Activated B cell treated with CpG ODN at 0.5 μM for 24 hours (primary cell): ENCODE results near the gene UQCRQ. TPM values are rescaled to one million over a fixed set of nuclear protein-coding genes. Genes with fewer than 3 reads are reported as not detected.

ENCODE experiments used
- ATAC-seq: fragments of 200-7000 bp; cut with Tn5 transposase; one replicate; pipeline ENCODE4 v1.10.0; 2021; ENCODE audit warnings: low read depth, mild to moderate bottlenecking, moderate library complexity
- CTCF ChIA-PET: fragments of 350-600 bp; sonication (Branson Sonifier 250); formaldehyde crosslinking; loops from one replicate; lab custom pipeline; 2021; ENCODE audit warnings: antibody characterized with exemption; lab: Charles Lee
- POLR2A ChIA-PET: fragments of 350-600 bp; sonication (Branson Sonifier 250); formaldehyde crosslinking; loops from one replicate; lab custom pipeline; 2021; ENCODE audit warnings: antibody characterized with exemption; lab: Charles Lee
- DNase-seq: peaks from one replicate; pipeline ENCODE4 v3.0.0; 2022
- H3K27ac Mint-ChIP-seq: one replicate; pipeline ENCODE4 v1.8.0; 2020; ENCODE audit warnings: mixed read lengths
- H3K27me3 Mint-ChIP-seq: one replicate; pipeline ENCODE4 v1.8.0; 2021; ENCODE audit warnings: mixed read lengths
- H3K36me3 Mint-ChIP-seq: one replicate; pipeline ENCODE4 v1.8.0; 2021; ENCODE audit warnings: low read depth, mixed read lengths
- H3K4me1 Mint-ChIP-seq: one replicate; pipeline ENCODE4 v1.8.0; 2021; ENCODE audit warnings: mixed read lengths
- H3K4me3 Mint-ChIP-seq: one replicate; pipeline ENCODE4 v1.8.0; 2020; ENCODE audit warnings: mild to moderate bottlenecking, mixed read lengths
- H3K9me3 Mint-ChIP-seq: one replicate; pipeline ENCODE4 v1.8.0; 2020; ENCODE audit warnings: mixed read lengths
- intact Hi-C: fragments of 100-400 bp; cut with micrococcal nuclease; formaldehyde crosslinking; loops from one replicate; pipeline ENCODE4 v1.15.1; 2024
- total RNA-seq: library from RNA; stranded (reverse); gene quantifications from 2 replicates; pipeline ENCODE4 v1.2.3, GENCODE V29; 2022
- TF ChIP-seq, protein P1 (sequence below): fragments of 200-600 bp; IDR thresholded peaks from one replicate; pipeline ENCODE4 v1.8.0; 2022; ENCODE audit warnings: antibody characterized with exemption, mild to moderate bottlenecking

UQCRQ gene
- total RNA-seq, 1 donor from 2014 or later: 197 TPM

DNA sequence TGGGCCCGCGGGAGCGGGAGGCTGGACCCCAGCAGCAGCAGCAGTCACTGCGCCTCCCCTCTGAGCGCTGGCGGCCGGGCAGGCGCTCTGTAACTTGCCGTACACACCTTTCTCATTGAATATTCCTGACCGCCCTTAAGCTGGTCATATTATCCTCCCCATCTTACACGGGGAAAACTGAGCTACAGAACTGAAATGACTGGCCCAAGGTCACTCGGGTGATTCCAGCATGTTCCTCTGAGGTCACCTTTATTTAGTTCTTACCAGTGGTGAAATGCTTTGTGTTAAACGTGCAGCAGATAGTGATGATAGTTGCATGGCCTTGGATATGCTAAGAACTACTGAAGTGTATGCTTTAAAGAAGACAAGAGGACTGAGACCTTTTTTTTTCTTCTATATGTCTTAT lies 607 bp downstream of the UQCRQ start:
- H3K4me1 Mint-ChIP-seq: peaks cover 25% of the 10 kb centered on the region
- TF ChIP-seq, protein P1, sequence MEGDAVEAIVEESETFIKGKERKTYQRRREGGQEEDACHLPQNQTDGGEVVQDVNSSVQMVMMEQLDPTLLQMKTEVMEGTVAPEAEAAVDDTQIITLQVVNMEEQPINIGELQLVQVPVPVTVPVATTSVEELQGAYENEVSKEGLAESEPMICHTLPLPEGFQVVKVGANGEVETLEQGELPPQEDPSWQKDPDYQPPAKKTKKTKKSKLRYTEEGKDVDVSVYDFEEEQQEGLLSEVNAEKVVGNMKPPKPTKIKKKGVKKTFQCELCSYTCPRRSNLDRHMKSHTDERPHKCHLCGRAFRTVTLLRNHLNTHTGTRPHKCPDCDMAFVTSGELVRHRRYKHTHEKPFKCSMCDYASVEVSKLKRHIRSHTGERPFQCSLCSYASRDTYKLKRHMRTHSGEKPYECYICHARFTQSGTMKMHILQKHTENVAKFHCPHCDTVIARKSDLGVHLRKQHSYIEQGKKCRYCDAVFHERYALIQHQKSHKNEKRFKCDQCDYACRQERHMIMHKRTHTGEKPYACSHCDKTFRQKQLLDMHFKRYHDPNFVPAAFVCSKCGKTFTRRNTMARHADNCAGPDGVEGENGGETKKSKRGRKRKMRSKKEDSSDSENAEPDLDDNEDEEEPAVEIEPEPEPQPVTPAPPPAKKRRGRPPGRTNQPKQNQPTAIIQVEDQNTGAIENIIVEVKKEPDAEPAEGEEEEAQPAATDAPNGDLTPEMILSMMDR: no peak

DNA sequence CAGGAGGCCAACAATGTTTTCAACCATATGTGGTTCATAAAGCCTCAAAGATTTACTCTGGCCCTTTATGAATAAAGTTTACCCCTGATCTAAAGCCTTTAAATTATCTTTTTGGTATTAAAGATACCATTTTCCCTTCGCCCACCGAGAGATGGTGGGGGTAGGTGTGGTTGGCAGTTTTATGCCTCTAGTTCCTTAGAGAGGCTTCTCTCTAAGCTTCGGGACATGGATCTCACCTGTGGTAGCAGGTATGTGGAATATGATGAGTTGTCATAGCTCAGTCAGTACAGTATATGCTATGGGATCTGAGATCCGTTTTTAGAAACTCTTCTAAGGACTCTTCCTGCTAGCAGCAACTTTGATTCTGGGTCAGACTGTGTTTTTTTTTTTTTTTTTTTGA lies 2.3 kb downstream of the UQCRQ start:
- Mint-ChIP-seq H3K27ac (no peak overlapping the region), H3K27me3 (no peaks in the 10 kb centered on the region), H3K36me3 (peaks cover 41% of the 10 kb centered on the region), H3K9me3 (no peaks in the 10 kb centered on the region), H3K4me1 (peaks cover 25% of the 10 kb centered on the region), H3K4me3 (no peak overlapping the region)
- DNase-seq (no peak), ATAC-seq (no peak)
- ChIA-PET CTCF (interaction anchor here (0.7 kb wide), 1 partner anchor 112 kb away, joined by 3 read pairs; no protein-coding TSS in a partner anchor), POLR2A (interaction anchor here (0.7 kb wide), 1 partner anchor 194 kb away, joined by 7 read pairs; no protein-coding TSS in a partner anchor)
- TF ChIP-seq, protein P1: no peak
- intact Hi-C loops: loop anchor here (5.0 kb wide), 1 partner anchor 366 kb away; no protein-coding TSS in a partner anchor

More for the DNA sequence above, 607 bp downstream of the UQCRQ start:
- Mint-ChIP-seq H3K36me3 (peaks cover 34% of the 10 kb centered on the region), H3K9me3 (no peaks in the 10 kb centered on the region), H3K4me3 (peak overlapping the region; percentile 99), H3K27ac (peak overlapping the region; percentile 98), H3K27me3 (no peaks in the 10 kb centered on the region)
- DNase-seq: no peak
- ChIA-PET POLR2A (interaction anchor here (0.6 to 1.7 kb wide), 12 partner anchors 16 to 1359 kb away, joined by 3 to 7 read pairs (median 3); partner anchors contain the start of genes AFF4, IRF1, KIF3A and PPP2CA), CTCF (interaction anchor here (1.5 kb wide), 1 partner anchor 366 kb away, joined by 5 read pairs; no protein-coding TSS in a partner anchor)
- intact Hi-C loops: loop anchor here (2.0 to 5.0 kb wide), 2 partner anchors 16 to 365 kb away; no protein-coding TSS in a partner anchor
- ATAC-seq: peak; percentile 13

DNA sequence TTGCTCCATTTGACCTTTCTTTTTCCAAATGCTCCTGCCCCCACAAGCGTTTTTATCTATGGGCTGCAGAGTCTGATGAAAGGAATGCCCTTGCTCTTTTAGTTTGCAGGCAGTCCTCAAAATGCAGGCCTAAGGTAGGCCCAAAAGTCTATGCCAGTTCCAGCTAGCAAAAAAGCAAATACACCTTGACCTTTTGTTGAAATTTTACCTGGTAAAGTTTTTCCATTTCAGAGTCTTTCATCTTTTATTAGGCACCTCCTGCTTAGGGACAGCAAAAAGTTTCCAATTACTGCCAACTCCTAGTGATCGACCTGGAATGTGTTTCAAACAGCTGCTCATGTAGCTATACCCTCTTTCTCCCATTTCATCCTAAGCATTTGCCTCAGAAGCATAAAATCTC lies 4.4 kb downstream of the UQCRQ start:
- ChIA-PET POLR2A (interaction anchor here (0.5 kb wide), 2 partner anchors 163 to 1086 kb away, joined by 3 to 4 read pairs; no protein-coding TSS in a partner anchor), CTCF (no interaction called here)
- Mint-ChIP-seq H3K36me3 (peaks cover 54% of the 10 kb centered on the region), H3K27ac (no peak overlapping the region), H3K9me3 (no peaks in the 10 kb centered on the region), H3K27me3 (no peaks in the 10 kb centered on the region), H3K4me1 (peaks cover 17% of the 10 kb centered on the region), H3K4me3 (no peak overlapping the region)
- no peak for DNase-seq
- intact Hi-C loops: no loop called here
- TF ChIP-seq, protein P1: no peak
- ATAC-seq: no peak

DNA sequence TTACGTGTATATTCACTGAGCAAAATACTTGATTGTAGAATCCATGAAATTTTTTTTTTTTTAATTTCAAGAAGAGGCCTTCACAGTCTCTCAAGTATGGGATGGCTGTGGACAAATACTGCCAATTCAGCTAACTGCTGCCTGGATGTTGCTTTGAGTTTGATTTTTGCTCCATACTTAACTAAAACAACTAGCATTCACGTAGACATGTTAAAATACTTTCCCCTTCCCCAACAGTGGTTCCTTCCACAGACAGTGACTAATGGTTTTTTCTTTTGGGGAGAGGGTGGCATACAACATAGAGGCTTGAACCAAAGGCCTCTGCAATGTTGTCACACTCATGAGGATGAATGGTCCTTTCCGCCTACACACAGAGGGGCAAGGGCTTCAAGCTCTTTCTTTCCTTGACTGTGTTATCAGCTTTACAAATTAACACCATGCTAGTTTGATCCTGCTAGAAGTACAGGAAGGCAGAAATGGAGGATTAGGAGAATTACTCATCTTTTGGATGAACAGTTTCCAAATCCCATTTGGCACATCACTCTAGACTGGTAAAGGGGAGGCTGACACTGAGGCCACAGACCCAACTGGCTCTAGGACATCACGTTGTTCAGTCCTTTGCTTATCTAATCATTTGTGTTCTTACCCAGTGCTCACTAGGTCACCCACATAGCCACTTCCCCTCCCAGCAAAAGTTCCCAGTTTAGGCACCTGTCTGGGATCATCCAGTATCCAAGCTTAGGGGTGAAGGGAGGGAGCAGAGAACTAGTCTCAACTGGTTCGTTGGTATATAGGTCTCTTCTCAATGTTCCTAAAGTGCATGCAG lies 5.2 kb downstream of the UQCRQ start:
- H3K36me3 Mint-ChIP-seq: peaks cover 55% of the 10 kb centered on the region
- peaks cover 10% of the 10 kb centered on the region for H3K4me1 Mint-ChIP-seq
- no peaks in the 10 kb centered on the region for H3K27me3 Mint-ChIP-seq
- DNase-seq (no peak), ATAC-seq (no peak)
- intact Hi-C loops: no loop called here
- H3K27ac Mint-ChIP-seq: no peak overlapping the region
- TF ChIP-seq, protein P1: no peak
- no peak overlapping the region for H3K4me3 Mint-ChIP-seq
- ChIA-PET CTCF (no interaction called here), POLR2A (interaction anchor here (0.5 kb wide), 1 partner anchor 162 kb away, joined by 3 read pairs; no protein-coding TSS in a partner anchor)
- no peaks in the 10 kb centered on the region for H3K9me3 Mint-ChIP-seq

DNA sequence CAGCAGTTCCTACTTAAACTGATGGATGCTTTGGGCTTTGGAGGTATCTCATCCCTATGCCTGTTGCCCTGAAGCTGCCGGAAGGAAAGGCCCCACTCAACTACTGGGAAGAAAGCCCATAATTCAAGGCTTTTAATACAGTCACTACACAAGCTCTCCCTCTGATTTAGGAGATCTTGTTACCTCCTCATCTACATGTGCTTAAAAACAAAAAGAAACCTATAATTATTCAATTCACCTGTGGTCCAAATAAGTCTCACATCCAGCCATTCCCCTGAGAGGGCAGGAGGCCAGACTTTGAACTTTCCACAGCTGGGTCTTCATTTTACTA lies 6.3 kb downstream of the UQCRQ start:
- TF ChIP-seq, protein P1: no peak
- ChIA-PET POLR2A (interaction anchor here (0.6 kb wide), 1 partner anchor 1237 kb away, joined by 3 read pairs; no protein-coding TSS in a partner anchor), CTCF (no interaction called here)
- ATAC-seq: no peak
- H3K27ac Mint-ChIP-seq: no peak overlapping the region
- peaks cover 3% of the 10 kb centered on the region for H3K4me1 Mint-ChIP-seq
- no peaks in the 10 kb centered on the region for H3K9me3 Mint-ChIP-seq
- no peak for DNase-seq
- intact Hi-C loops: no loop called here
- no peaks in the 10 kb centered on the region for H3K27me3 Mint-ChIP-seq
- H3K4me3 Mint-ChIP-seq: no peak overlapping the region
- H3K36me3 Mint-ChIP-seq: peaks cover 55% of the 10 kb centered on the region
